ENCODE results near the gene LMBRD1. TPM values are rescaled to one million over a fixed set of nuclear protein-coding genes. Genes with fewer than 3 reads are reported as not detected.
A peak's percentile ranks its signal among the peaks of the same experiment; 100 is the strongest.

The LMBRD1 gene
- total RNA-seq, 2 experiments from 2014 or later, result 12.7 to 16.3 TPM

GRCh38 chr6:69784595-69785377 lies 12.0 kb downstream of the LMBRD1 start:
- POLR2A ChIA-PET, result interaction anchor here (0.5 kb wide), 1 partner anchor 710 kb away, joined by 3 read pairs; no protein-coding TSS in a partner anchor

DNA sequence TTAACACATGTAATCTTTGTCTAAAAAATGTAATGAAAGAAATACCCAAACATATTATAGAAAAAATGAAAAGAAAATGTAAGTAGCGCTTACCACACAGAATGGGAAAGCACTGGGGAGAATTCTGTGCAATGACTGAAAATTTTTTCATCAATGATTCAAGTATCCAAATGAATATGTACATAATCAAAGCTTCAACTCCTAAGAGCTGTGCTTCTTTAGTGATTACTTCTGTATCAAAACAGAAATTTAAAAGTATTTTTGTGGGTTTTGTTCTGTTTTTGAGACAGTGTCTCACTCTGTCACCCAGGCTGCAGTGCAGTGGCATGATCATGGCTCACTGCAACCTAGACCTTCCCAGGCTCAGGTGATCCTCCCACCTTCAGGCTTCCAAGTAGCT lies 13.7 kb downstream of the LMBRD1 start:
- DNase-seq (ENCODE audit: low spot score), result no peak
- Histone ChIP-seq H3K79me2 (ENCODE audit: insufficient read depth, low read depth, low read length) (peaks cover 13% of the 10 kb centered on the region; the same call in 1 of the 2 replicates), H3K9me3 (ENCODE audit: low read length) (no peaks in the 10 kb centered on the region), H3K27ac (ENCODE audit: low read depth, low read length, poor library complexity, severe bottlenecking) (no peak overlapping the region), H3K9me2 (ENCODE audit: insufficient read depth, low read length) (no peaks in the 10 kb centered on the region), H4K20me1 (ENCODE audit: insufficient read depth, low read length) (no peaks in the 10 kb centered on the region), H3K36me3 (ENCODE audit: insufficient read depth, low read length) (peaks cover 20% of the 10 kb centered on the region), H3K4me3 (ENCODE audit: low read depth, low read length, poor library complexity, severe bottlenecking) (no peak overlapping the region), H2AFZ (ENCODE audit: low read length) (no peak overlapping the region), H3K4me1 (ENCODE audit: insufficient read depth, low read length, poor library complexity, severe bottlenecking) (peaks cover 10% of the 10 kb centered on the region), H3K4me2 (ENCODE audit: low read length) (no peak overlapping the region)
- ChIA-PET POLR2A (interaction anchor here (1.2 kb wide), 1 partner anchor 30 kb away, joined by 4 read pairs; no protein-coding TSS in a partner anchor), CTCF (ENCODE audit: unreplicated experiment) (no interaction called here)
- BruUV-seq (replicated peaks), result no TSS peak
- TF ChIP-seq, protein P1, sequence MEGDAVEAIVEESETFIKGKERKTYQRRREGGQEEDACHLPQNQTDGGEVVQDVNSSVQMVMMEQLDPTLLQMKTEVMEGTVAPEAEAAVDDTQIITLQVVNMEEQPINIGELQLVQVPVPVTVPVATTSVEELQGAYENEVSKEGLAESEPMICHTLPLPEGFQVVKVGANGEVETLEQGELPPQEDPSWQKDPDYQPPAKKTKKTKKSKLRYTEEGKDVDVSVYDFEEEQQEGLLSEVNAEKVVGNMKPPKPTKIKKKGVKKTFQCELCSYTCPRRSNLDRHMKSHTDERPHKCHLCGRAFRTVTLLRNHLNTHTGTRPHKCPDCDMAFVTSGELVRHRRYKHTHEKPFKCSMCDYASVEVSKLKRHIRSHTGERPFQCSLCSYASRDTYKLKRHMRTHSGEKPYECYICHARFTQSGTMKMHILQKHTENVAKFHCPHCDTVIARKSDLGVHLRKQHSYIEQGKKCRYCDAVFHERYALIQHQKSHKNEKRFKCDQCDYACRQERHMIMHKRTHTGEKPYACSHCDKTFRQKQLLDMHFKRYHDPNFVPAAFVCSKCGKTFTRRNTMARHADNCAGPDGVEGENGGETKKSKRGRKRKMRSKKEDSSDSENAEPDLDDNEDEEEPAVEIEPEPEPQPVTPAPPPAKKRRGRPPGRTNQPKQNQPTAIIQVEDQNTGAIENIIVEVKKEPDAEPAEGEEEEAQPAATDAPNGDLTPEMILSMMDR (conservative IDR thresholded peaks at IDR 0.05; ENCODE audit: low read length), result no peak
- TF ChIP-seq EZH2phosphoT487 (IDR thresholded peaks at IDR 0.05; ENCODE audit: borderline replicate concordance, low read depth, low read length), result no peak
- intact Hi-C loops (cut with micrococcal nuclease; ENCODE audit: unreplicated experiment), result no loop called here

More at GRCh38 chr6:69784595-69785377, 12.0 kb downstream of the LMBRD1 start:
- peak; percentile 10 for DNase-seq (ENCODE audit: low spot score)
- H3K4me3 ChIP-seq (ENCODE audit: low read depth, low read length, poor library complexity, severe bottlenecking), result no peak overlapping the region
- H3K79me2 ChIP-seq (ENCODE audit: insufficient read depth, low read depth, low read length), result peaks cover 19% of the 10 kb centered on the region; the same call in 1 of the 2 replicates
- intact Hi-C loops (cut with micrococcal nuclease; ENCODE audit: unreplicated experiment), result no loop called here
- H3K9me2 ChIP-seq (ENCODE audit: insufficient read depth, low read length), result no peaks in the 10 kb centered on the region
- H3K4me2 ChIP-seq (ENCODE audit: low read length), result no peak overlapping the region
- CTCF ChIA-PET (ENCODE audit: unreplicated experiment), result no interaction called here
- no peaks in the 10 kb centered on the region for H4K20me1 ChIP-seq (ENCODE audit: insufficient read depth, low read length)
- TF ChIP-seq, protein P1 (conservative IDR thresholded peaks at IDR 0.05; ENCODE audit: low read length), result no peak
- TF ChIP-seq EZH2phosphoT487 (IDR thresholded peaks at IDR 0.05; ENCODE audit: borderline replicate concordance, low read depth, low read length), result no peak
- H2AFZ ChIP-seq (ENCODE audit: low read length), result no peak overlapping the region
- H3K36me3 ChIP-seq (ENCODE audit: insufficient read depth, low read length), result peaks cover 24% of the 10 kb centered on the region
- no peak overlapping the region for H3K27ac ChIP-seq (ENCODE audit: low read depth, low read length, poor library complexity, severe bottlenecking)
- peaks cover 12% of the 10 kb centered on the region for H3K4me1 ChIP-seq (ENCODE audit: insufficient read depth, low read length, poor library complexity, severe bottlenecking)
- no TSS peak for BruUV-seq (replicated peaks)
- H3K9me3 ChIP-seq (ENCODE audit: low read length), result no peaks in the 10 kb centered on the region

Measured in OCI-LY7 (cell line).